Thoracic aorta (tissue), 2 donors: ENCODE data around the gene ADAM22. TPM values are rescaled to one million over a fixed set of nuclear protein-coding genes. Genes with fewer than 3 reads are reported as not detected.
"Not testable (repeated sequence)": the region's sequence is repeated elsewhere in the genome, so short reads cannot be mapped to it uniquely, and the experiment has no call there.

Experiments
- ATAC-seq: fragments of 150-250 bp; one replicate; pipeline ENCODE4 v1.8.0; 2017; ENCODE audit warnings: low read depth; ENCODE audit not compliant: insufficient number of reproducible peaks, low FRiP score
- DNase-seq: peaks from one replicate; pipeline ENCODE4 v3.0.0-alpha.2; 2020; ENCODE audit warnings: low spot score
- H3K27ac ChIP-seq, 2 donors: fragments of 200-600 bp; sonication (generic); 1 replicate in 1 of 2; 2 replicates in 1 of 2; pipeline ENCODE4 v1.5.1; 2016; ENCODE audit warnings: mild to moderate bottlenecking in 2 of 2, moderate library complexity in 2 of 2
- H3K27me3 ChIP-seq: fragments of 200-600 bp; sonication (generic); replicated peaks from 2 replicates; pipeline ENCODE4 v1.6.0; 2016; ENCODE audit warnings: mild to moderate bottlenecking; ENCODE audit not compliant: insufficient read depth
- H3K36me3 ChIP-seq: fragments of 200-600 bp; sonication (generic); one replicate; pipeline ENCODE4 v1.5.1; 2016
- H3K4me1 ChIP-seq, 2 donors: fragments of 200-600 bp; sonication (generic); 1 replicate in 1 of 2; 2 replicates in 1 of 2; pipeline versions ENCODE4 v1.5.1 to v1.6.0; 2016; ENCODE audit warnings: low read depth in 2 of 2, mild to moderate bottlenecking in 1 of 2; ENCODE audit not compliant: control insufficient read depth in 1 of 2
- H3K4me3 ChIP-seq: fragments of 200-600 bp; sonication (generic); 2 replicates; pipeline ENCODE4 v1.5.1; 2016; ENCODE audit warnings: mild to moderate bottlenecking
- H3K9me3 ChIP-seq: fragments of 200-600 bp; sonication (generic); 2 replicates; pipeline ENCODE4 v1.5.1; 2016
- total RNA-seq, 2 donors: library from RNA; depleted of rRNA; stranded (reverse); fragments of >200 nt; gene quantifications; one replicate each; pipeline versions ENCODE4 v1.1.0 to v1.2.3, GENCODE V29; 2016
- TF ChIP-seq, protein P1 (sequence below): fragments of 200-600 bp; sonication (generic); IDR thresholded peaks from one replicate; pipeline ENCODE4 v1.5.1; 2019; ENCODE audit warnings: antibody characterized with exemption

The ADAM22 gene
- total RNA-seq, 2 donors from 2014 or later, result 5.0 to 5.4 TPM

DNA sequence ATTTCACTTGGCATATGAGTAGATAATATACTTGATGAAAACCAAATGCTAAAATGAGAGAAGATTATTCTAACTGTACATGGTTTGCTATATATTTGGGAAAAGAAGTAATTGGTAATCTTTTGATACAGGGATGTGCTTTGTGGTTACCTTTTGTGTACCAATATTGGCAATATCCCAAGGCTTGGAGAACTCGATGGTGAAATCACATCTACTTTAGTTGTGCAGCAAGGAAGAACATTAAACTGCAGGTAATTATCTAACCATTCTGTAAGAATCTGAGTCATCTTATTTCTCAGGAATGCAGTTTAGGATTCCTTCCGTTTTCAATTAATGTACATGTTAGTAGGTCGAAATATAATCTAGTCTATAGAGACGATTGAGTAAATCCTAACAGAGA is 221.7 kb downstream of the ADAM22 start:
- Histone ChIP-seq H3K36me3 (no peaks in the 10 kb centered on the region), H3K4me1 (no peaks in the 10 kb centered on the region), H3K27me3 (no peaks in the 10 kb centered on the region), H3K4me3 (no peak overlapping the region), H3K9me3 (no peaks in the 10 kb centered on the region), H3K27ac (no peak overlapping the region)
- DNase-seq (no peak), ATAC-seq (no peak)
- TF ChIP-seq, protein P1, sequence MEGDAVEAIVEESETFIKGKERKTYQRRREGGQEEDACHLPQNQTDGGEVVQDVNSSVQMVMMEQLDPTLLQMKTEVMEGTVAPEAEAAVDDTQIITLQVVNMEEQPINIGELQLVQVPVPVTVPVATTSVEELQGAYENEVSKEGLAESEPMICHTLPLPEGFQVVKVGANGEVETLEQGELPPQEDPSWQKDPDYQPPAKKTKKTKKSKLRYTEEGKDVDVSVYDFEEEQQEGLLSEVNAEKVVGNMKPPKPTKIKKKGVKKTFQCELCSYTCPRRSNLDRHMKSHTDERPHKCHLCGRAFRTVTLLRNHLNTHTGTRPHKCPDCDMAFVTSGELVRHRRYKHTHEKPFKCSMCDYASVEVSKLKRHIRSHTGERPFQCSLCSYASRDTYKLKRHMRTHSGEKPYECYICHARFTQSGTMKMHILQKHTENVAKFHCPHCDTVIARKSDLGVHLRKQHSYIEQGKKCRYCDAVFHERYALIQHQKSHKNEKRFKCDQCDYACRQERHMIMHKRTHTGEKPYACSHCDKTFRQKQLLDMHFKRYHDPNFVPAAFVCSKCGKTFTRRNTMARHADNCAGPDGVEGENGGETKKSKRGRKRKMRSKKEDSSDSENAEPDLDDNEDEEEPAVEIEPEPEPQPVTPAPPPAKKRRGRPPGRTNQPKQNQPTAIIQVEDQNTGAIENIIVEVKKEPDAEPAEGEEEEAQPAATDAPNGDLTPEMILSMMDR, result no peak

DNA sequence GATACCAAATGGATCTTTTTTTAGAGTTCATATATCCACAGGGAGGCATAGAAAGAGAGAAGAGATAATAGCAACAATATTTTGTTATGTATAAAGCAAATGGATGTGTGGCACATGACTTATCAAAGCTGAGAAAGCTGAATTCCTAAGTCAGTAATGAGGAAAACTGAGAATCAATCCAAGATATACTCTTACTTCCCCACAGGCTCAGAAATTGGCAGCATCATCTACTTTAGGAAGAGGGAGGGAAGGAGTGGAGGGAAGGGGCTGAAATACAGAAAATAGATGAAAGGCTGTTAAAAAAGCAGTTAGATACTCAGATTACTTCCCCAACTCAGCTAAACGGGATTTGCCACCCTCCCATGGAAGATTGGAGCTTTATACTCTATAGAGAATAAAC is 222.3 kb downstream of the ADAM22 start:
- no peak overlapping the region for H3K4me3 ChIP-seq
- DNase-seq (no peak), ATAC-seq (no peak)
- H3K27me3 ChIP-seq, result no peaks in the 10 kb centered on the region
- no peak overlapping the region for H3K27ac ChIP-seq
- H3K36me3 ChIP-seq, result no peaks in the 10 kb centered on the region
- no peaks in the 10 kb centered on the region for H3K9me3 ChIP-seq
- H3K4me1 ChIP-seq, result no peaks in the 10 kb centered on the region
- TF ChIP-seq, protein P1, result no peak

DNA sequence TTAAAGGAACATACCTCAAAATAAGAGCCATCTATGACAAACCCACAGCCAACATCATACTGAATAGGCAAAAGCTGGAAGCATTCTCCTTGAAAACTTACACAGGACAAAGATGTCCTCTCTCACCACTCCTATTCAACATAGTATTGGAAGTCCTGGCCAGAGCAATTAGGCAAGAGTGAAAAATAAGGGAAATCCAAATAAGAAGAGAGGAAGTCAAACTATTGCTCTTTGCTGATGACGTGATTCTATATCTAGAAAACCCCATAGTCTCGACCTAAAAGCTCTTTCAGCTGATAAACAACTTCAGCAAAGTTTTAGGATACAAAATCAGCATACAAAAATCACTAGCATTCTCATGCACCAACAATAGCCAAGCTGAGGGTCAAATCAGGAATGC is 225.7 kb downstream of the ADAM22 start:
- not testable (repeated sequence) for H3K36me3 ChIP-seq, H3K9me3 ChIP-seq, DNase-seq, H3K27me3 ChIP-seq, ATAC-seq, H3K4me1 ChIP-seq, H3K4me3 ChIP-seq, H3K27ac ChIP-seq

DNA sequence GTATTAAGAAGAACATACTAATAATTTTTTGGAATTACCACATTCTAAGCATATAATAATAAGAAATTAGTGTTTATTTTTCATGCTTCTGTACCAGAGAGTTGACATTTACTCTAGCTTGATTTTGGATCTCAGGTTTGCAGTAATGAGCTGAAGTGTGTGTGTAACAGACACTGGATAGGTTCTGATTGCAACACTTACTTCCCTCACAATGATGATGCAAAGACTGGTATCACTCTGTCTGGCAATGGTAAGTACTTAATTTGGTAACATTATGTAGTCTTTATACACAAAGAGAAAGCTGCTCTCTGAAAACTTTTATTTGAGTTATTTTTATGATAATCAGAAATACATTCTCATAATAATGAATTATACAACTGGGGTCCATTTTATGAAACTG is 231.6 kb downstream of the ADAM22 start:
- no peak for DNase-seq
- Histone ChIP-seq H3K9me3 (no peaks in the 10 kb centered on the region), H3K36me3 (no peaks in the 10 kb centered on the region), H3K27ac (no peak overlapping the region), H3K4me3 (no peak overlapping the region), H3K4me1 (peaks cover 0 to 8% of the 10 kb centered on the region in 2 donors), H3K27me3 (no peaks in the 10 kb centered on the region)
- TF ChIP-seq, protein P1, result no peak
- no peak for ATAC-seq

DNA sequence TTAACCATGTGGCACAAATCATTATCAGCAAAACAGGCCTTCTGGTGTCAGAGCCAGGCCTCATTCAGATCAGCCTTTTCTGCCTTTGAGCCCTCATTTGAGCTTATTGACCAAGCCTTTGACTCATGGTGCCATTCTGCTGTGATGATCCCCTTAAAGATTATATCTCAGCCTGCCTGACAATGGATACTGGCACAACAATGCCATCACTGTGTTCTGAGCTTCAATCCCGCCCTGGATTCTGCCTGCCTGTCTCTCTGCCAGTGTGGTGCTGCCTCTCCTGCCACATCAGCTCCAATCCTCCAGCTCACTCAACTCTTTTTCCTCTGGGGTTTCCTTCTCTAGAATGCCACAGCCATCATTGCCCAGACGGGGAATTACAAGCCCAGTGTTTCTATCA is 233.2 kb downstream of the ADAM22 start:
- Histone ChIP-seq H3K27me3 (no peaks in the 10 kb centered on the region), H3K4me1 (peaks cover 0 to 8% of the 10 kb centered on the region in 2 donors), H3K4me3 (no peak overlapping the region), H3K36me3 (no peaks in the 10 kb centered on the region), H3K9me3 (no peaks in the 10 kb centered on the region), H3K27ac (no peak overlapping the region)
- TF ChIP-seq, protein P1, result no peak
- ATAC-seq (no peak), DNase-seq (no peak)

DNA sequence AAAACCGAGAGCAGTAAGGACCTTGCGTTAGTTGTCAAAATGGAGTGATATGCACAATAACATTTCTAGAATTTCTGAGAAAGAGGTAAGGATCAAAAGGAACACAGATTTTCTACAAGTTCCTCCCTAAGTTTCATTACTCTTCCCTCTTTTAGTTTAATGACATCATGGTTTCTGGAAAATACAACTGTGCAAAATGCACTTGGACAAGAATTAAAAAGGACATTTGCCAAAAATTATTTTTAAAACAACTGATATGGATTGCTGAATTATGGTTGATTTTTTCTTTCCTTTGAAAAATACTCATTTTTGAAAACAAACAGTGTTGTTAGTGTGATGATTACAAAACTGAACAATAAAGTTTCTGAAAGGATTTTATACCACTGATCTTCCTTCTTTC is 233.7 kb downstream of the ADAM22 start:
- Histone ChIP-seq H3K4me1 (peaks cover 0 to 8% of the 10 kb centered on the region in 2 donors), H3K36me3 (no peaks in the 10 kb centered on the region), H3K4me3 (no peak overlapping the region), H3K27me3 (no peaks in the 10 kb centered on the region), H3K27ac (no peak overlapping the region), H3K9me3 (no peaks in the 10 kb centered on the region)
- TF ChIP-seq, protein P1, result no peak
- DNase-seq (no peak), ATAC-seq (no peak)
